K562 (cell line): ENCODE results near the gene JAKMIP1.

Experiments
- CBFB ChIP-seq: sonication (generic); formaldehyde crosslinking; IDR thresholded peaks from 2 replicates; pipeline ENCODE4 v1.4.0; 2020; ENCODE audit warnings: mild to moderate bottlenecking, missing genetic modification reagents
- CEBPB ChIP-seq: fragments of 450-650 bp; IDR thresholded peaks from 2 replicates; pipeline ENCODE4 v1.6.1; 2016; ENCODE audit warnings: missing genetic modification characterization, missing compliant biosample characterization
- ELF4 ChIP-seq: fragments of 450-650 bp; formaldehyde crosslinking; IDR thresholded peaks from 2 replicates; pipeline ENCODE4 v1.4.0; 2022; ENCODE audit warnings: missing genetic modification characterization
- GABPA ChIP-seq: fragments of 200-800 bp; sonication (Bioruptor generic); conservative IDR thresholded peaks from 2 replicates; pipeline ENCODE4 v1.6.1; 2016; ENCODE audit warnings: low read depth, missing genetic modification characterization, missing compliant biosample characterization
- MTF1 ChIP-seq: fragments of 250-450 bp; sonication (Bioruptor Pico); IDR thresholded peaks from 2 replicates; pipeline ENCODE4 v1.9.0; 2021; ENCODE audit warnings: moderate library complexity, mild to moderate bottlenecking, inconsistent platforms, borderline replicate concordance
- NFE2L1 ChIP-seq: fragments of 450-650 bp; IDR thresholded peaks from 2 replicates; pipeline ENCODE4 v1.6.1; 2016; ENCODE audit warnings: missing genetic modification characterization, low read depth, mild to moderate bottlenecking, missing compliant biosample characterization, moderate library complexity, borderline replicate concordance
- NR2C2 ChIP-seq, 2 experiments: fragments of 200-800 bp in 1 of 2; sonication (Bioruptor generic) in 1 of 2; sonication (generic) in 1 of 2; formaldehyde crosslinking in 1 of 2; IDR thresholded peaks; 2 replicates each; pipeline versions ENCODE4 v1.6.1 to v1.8.0; 2016 to 2022; ENCODE audit warnings: mild to moderate bottlenecking in 1 of 2, missing compliant biosample characterization in 1 of 2, missing genetic modification characterization in 1 of 2, missing genetic modification reagents in 1 of 2
- PHB2 ChIP-seq: fragments of 450-650 bp; IDR thresholded peaks from 2 replicates; pipeline ENCODE4 v1.6.1; 2017; ENCODE audit warnings: low read depth
- POLR2A ChIP-seq: fragments of 450-650 bp; conservative IDR thresholded peaks from 2 replicates; pipeline ENCODE4 v1.6.1; 2016
- RFX5 ChIP-seq: IDR thresholded peaks from 2 replicates; pipeline ENCODE4 v1.6.1; 2011; ENCODE audit warnings: low read depth, mild to moderate bottlenecking, improper control_type of control experiment, low read length
- ZNF717 ChIP-seq: fragments of 250-450 bp; sonication (Bioruptor Pico); IDR thresholded peaks from 2 replicates; pipeline ENCODE4 v1.5.0; 2021
- TF ChIP-seq, protein P1 (sequence below), 3 experiments: IDR thresholded peaks in 2 of 3; conservative IDR thresholded peaks in 1 of 3; 2 replicates each; pipeline ENCODE4 v1.5.1; 2011 to 2012; ENCODE audit warnings: low read length in 3 of 3, mild to moderate bottlenecking in 3 of 3, control low read depth in 2 of 3, improper control_type of control experiment in 1 of 3, inconsistent platforms in 1 of 3, low read depth in 1 of 3, mixed read lengths in 1 of 3, moderate library complexity in 1 of 3; ENCODE audit not compliant: insufficient read depth in 2 of 3
- TF ChIP-seq, protein P2 (sequence below): sonication (generic); formaldehyde crosslinking; IDR thresholded peaks from 2 replicates; pipeline ENCODE4 v1.8.0; 2022; ENCODE audit warnings: missing genetic modification reagents, mild to moderate bottlenecking, borderline replicate concordance

DNA sequence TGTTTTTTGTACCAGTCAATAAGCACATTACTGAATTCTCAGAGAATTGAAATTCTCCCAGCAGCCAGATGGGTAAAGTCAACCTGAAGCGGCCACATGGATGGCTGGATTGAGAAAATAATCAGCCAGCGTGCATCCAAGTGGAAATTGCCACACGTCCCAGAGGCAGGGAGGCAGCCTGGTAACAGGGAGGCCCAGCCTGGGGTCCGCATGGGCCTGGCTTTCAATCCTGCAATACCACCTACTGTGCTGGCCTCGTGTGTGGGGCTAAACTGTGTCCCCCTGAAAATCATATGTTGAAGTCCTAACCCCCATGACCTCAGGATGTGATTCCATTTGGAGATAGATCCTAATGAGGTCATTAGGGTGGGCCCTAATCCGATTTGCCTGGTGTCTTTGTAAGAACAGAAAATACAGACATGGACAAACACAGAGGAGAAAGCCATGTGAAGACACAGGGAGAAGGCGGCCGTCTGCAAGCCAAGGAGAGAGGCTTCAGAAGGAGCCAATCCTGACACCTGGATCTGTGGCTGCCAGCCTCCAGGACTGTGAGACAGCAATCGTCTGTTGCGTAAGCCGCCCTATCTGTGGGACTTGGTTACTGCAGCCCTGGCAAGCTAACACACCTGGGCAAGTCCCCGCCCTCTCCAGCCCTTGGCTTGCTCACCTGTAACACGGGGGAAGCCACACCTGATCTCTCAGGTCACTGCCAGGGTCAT, 90.3 kb downstream of the JAKMIP1 start:
- TF ChIP-seq CEBPB (tag) (peak; percentile 74), NFE2L1 (tag) (no peak), MTF1 (CRISPR knock-in tag) (no peak), POLR2A (no peak), CBFB (CRISPR knock-in tag) (no peak), ZNF717 (CRISPR knock-in tag) (no peak), ELF4 (no peak), NR2C2 (CRISPR knock-in tag; IDR thresholded peaks at IDR 0.05) (no peak), NR2C2 (tag; IDR thresholded peaks at IDR 0.05) (no peak), RFX5 (no peak), PHB2 (no peak), GABPA (tag) (no peak)
- TF ChIP-seq, protein P1, sequence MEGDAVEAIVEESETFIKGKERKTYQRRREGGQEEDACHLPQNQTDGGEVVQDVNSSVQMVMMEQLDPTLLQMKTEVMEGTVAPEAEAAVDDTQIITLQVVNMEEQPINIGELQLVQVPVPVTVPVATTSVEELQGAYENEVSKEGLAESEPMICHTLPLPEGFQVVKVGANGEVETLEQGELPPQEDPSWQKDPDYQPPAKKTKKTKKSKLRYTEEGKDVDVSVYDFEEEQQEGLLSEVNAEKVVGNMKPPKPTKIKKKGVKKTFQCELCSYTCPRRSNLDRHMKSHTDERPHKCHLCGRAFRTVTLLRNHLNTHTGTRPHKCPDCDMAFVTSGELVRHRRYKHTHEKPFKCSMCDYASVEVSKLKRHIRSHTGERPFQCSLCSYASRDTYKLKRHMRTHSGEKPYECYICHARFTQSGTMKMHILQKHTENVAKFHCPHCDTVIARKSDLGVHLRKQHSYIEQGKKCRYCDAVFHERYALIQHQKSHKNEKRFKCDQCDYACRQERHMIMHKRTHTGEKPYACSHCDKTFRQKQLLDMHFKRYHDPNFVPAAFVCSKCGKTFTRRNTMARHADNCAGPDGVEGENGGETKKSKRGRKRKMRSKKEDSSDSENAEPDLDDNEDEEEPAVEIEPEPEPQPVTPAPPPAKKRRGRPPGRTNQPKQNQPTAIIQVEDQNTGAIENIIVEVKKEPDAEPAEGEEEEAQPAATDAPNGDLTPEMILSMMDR (IDR thresholded peaks at IDR 0.05 in 2 of 3, conservative IDR thresholded peaks at IDR 0.05 in 1 of 3; ENCODE audit: insufficient read depth in 2 of 3, low read depth in 1 of 3, low read length in 3 of 3): peak in 2 of 3 experiments; percentile 20 to 42; a peak in 1 of 6 replicates
- TF ChIP-seq, protein P2, sequence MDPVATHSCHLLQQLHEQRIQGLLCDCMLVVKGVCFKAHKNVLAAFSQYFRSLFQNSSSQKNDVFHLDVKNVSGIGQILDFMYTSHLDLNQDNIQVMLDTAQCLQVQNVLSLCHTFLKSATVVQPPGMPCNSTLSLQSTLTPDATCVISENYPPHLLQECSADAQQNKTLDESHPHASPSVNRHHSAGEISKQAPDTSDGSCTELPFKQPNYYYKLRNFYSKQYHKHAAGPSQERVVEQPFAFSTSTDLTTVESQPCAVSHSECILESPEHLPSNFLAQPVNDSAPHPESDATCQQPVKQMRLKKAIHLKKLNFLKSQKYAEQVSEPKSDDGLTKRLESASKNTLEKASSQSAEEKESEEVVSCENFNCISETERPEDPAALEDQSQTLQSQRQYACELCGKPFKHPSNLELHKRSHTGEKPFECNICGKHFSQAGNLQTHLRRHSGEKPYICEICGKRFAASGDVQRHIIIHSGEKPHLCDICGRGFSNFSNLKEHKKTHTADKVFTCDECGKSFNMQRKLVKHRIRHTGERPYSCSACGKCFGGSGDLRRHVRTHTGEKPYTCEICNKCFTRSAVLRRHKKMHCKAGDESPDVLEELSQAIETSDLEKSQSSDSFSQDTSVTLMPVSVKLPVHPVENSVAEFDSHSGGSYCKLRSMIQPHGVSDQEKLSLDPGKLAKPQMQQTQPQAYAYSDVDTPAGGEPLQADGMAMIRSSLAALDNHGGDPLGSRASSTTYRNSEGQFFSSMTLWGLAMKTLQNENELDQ: no peak
